SK-N-SH treated with all-trans-retinoic acid at 6 μM for 48 hours (cell line): ENCODE data around the gene C11orf68.

Experiments
- ATAC-seq: fragments of 200-7000 bp; cut with Tn5 transposase; 3 replicates; pipeline ENCODE4 v1.9.1; 2020; ENCODE audit warnings: mild to moderate bottlenecking, moderate library complexity
- ARNTL ChIP-seq: fragments of 450-650 bp; formaldehyde crosslinking; IDR thresholded peaks from 2 replicates; pipeline ENCODE4 v1.5.0; 2020; ENCODE audit warnings: low read depth, mild to moderate bottlenecking, moderate library complexity, borderline replicate concordance
- BACH2 ChIP-seq: fragments of 250-450 bp; sonication (Bioruptor Pico); IDR thresholded peaks from 2 replicates; pipeline ENCODE4 v1.9.0; 2021; ENCODE audit warnings: mild to moderate bottlenecking, borderline replicate concordance
- CSRNP3 ChIP-seq: fragments of 250-450 bp; sonication (Bioruptor Pico); IDR thresholded peaks from 2 replicates; pipeline ENCODE4 v1.5.1; 2021; ENCODE audit warnings: mild to moderate bottlenecking, moderate library complexity
- ISL1 ChIP-seq: fragments of 250-450 bp; sonication (Bioruptor Pico); IDR thresholded peaks from 2 replicates; pipeline ENCODE4 v2.1.2; 2022; ENCODE audit warnings: mild to moderate bottlenecking, moderate library complexity
- OSR1 ChIP-seq: fragments of 250-450 bp; sonication (Bioruptor Pico); IDR thresholded peaks from 2 replicates; pipeline ENCODE4 v1.8.0; 2022; ENCODE audit warnings: moderate library complexity, mild to moderate bottlenecking, inconsistent platforms
- PPARA ChIP-seq: fragments of 250-450 bp; sonication (Bioruptor Pico); IDR thresholded peaks from 2 replicates; pipeline ENCODE4 v1.5.0; 2020; ENCODE audit warnings: mild to moderate bottlenecking, borderline replicate concordance
- RARB ChIP-seq: fragments of 250-450 bp; sonication (Bioruptor Pico); IDR thresholded peaks from 2 replicates; pipeline ENCODE4 v1.8.0; 2021; ENCODE audit warnings: mild to moderate bottlenecking, moderate library complexity
- SNAI2 ChIP-seq: fragments of 250-450 bp; sonication (Bioruptor Pico); IDR thresholded peaks from 2 replicates; pipeline ENCODE4 v1.5.0; 2020; ENCODE audit warnings: mild to moderate bottlenecking, moderate library complexity
- TCF4 ChIP-seq: fragments of 250-450 bp; sonication (Bioruptor Pico); IDR thresholded peaks from 2 replicates; pipeline ENCODE4 v1.8.0; 2021; ENCODE audit warnings: mild to moderate bottlenecking, moderate library complexity, borderline replicate concordance
- ZFP3 ChIP-seq: fragments of 250-450 bp; sonication (Bioruptor Pico); IDR thresholded peaks from 2 replicates; pipeline ENCODE4 v1.5.0; 2020; ENCODE audit warnings: mild to moderate bottlenecking, moderate library complexity
- ZFP30 ChIP-seq: fragments of 450-650 bp; formaldehyde crosslinking; IDR thresholded peaks from 2 replicates; pipeline ENCODE4 v1.5.0; 2022; ENCODE audit warnings: mild to moderate bottlenecking, moderate library complexity
- ZNF565 ChIP-seq: fragments of 450-650 bp; formaldehyde crosslinking; conservative IDR thresholded peaks from 2 replicates; pipeline ENCODE4 v1.5.0; 2020; ENCODE audit warnings: low read depth, mild to moderate bottlenecking, moderate library complexity
- ZNF70 ChIP-seq: fragments of 450-650 bp; formaldehyde crosslinking; IDR thresholded peaks from 2 replicates; pipeline ENCODE4 v1.5.0; 2020; ENCODE audit warnings: mild to moderate bottlenecking, moderate library complexity
- ZNF8 ChIP-seq: fragments of 450-650 bp; formaldehyde crosslinking; IDR thresholded peaks from 2 replicates; pipeline ENCODE4 v1.5.0; 2020; ENCODE audit warnings: mild to moderate bottlenecking, moderate library complexity
- TF ChIP-seq, protein P1 (sequence below): fragments of 250-450 bp; sonication (Bioruptor Pico); IDR thresholded peaks from 2 replicates; pipeline ENCODE4 v1.5.0; 2020; ENCODE audit warnings: mild to moderate bottlenecking, moderate library complexity
- TF ChIP-seq, protein P2 (sequence below): fragments of 250-450 bp; sonication (Bioruptor Pico); IDR thresholded peaks from 2 replicates; pipeline ENCODE4 v1.5.1; 2020; ENCODE audit warnings: low read depth, mild to moderate bottlenecking, moderate library complexity
- TF ChIP-seq, protein P3 (sequence below): fragments of 250-450 bp; sonication (Bioruptor Pico); IDR thresholded peaks from 2 replicates; pipeline ENCODE4 v1.8.0; 2021; ENCODE audit warnings: low read depth, mild to moderate bottlenecking, moderate library complexity, borderline replicate concordance
- TF ChIP-seq, protein P4 (sequence below): fragments of 250-450 bp; sonication (Bioruptor Pico); IDR thresholded peaks from 2 replicates; pipeline ENCODE4 v1.8.0; 2020; ENCODE audit warnings: mild to moderate bottlenecking, moderate library complexity, borderline replicate concordance

Gene C11orf68

DNA sequence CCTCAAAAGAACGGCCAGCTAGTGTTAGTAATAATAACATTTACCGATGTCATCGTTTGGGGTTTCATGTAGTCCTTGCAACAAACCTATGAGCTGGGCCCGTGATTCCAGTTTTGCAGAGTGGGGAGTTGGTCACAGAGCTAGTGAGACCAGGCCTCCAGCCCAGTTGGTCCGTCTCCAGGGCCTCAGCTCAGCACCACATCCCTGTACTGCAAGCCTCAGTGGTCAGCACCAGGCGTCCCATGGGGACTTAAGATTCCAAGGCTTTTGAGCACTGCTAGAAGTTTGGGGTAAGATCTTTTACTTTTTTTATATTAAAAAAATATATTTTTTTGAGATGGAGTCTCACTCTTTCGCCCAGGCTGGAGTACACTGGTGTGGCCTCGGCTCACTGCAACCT is 25.3 kb upstream of the C11orf68 start:
- no peak for ATAC-seq
- TF ChIP-seq, protein P1, sequence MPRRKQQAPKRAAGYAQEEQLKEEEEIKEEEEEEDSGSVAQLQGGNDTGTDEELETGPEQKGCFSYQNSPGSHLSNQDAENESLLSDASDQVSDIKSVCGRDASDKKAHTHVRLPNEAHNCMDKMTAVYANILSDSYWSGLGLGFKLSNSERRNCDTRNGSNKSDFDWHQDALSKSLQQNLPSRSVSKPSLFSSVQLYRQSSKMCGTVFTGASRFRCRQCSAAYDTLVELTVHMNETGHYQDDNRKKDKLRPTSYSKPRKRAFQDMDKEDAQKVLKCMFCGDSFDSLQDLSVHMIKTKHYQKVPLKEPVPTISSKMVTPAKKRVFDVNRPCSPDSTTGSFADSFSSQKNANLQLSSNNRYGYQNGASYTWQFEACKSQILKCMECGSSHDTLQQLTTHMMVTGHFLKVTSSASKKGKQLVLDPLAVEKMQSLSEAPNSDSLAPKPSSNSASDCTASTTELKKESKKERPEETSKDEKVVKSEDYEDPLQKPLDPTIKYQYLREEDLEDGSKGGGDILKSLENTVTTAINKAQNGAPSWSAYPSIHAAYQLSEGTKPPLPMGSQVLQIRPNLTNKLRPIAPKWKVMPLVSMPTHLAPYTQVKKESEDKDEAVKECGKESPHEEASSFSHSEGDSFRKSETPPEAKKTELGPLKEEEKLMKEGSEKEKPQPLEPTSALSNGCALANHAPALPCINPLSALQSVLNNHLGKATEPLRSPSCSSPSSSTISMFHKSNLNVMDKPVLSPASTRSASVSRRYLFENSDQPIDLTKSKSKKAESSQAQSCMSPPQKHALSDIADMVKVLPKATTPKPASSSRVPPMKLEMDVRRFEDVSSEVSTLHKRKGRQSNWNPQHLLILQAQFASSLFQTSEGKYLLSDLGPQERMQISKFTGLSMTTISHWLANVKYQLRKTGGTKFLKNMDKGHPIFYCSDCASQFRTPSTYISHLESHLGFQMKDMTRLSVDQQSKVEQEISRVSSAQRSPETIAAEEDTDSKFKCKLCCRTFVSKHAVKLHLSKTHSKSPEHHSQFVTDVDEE (CRISPR knock-in tag), result no peak
- TF ChIP-seq ZFP30 (CRISPR knock-in tag), result no peak
- TF ChIP-seq, protein P2, sequence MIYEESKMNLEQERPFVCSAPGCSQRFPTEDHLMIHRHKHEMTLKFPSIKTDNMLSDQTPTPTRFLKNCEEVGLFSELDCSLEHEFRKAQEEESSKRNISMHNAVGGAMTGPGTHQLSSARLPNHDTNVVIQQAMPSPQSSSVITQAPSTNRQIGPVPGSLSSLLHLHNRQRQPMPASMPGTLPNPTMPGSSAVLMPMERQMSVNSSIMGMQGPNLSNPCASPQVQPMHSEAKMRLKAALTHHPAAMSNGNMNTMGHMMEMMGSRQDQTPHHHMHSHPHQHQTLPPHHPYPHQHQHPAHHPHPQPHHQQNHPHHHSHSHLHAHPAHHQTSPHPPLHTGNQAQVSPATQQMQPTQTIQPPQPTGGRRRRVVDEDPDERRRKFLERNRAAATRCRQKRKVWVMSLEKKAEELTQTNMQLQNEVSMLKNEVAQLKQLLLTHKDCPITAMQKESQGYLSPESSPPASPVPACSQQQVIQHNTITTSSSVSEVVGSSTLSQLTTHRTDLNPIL, result no peak
- TF ChIP-seq BACH2 (CRISPR knock-in tag), result no peak
- TF ChIP-seq, protein P3, sequence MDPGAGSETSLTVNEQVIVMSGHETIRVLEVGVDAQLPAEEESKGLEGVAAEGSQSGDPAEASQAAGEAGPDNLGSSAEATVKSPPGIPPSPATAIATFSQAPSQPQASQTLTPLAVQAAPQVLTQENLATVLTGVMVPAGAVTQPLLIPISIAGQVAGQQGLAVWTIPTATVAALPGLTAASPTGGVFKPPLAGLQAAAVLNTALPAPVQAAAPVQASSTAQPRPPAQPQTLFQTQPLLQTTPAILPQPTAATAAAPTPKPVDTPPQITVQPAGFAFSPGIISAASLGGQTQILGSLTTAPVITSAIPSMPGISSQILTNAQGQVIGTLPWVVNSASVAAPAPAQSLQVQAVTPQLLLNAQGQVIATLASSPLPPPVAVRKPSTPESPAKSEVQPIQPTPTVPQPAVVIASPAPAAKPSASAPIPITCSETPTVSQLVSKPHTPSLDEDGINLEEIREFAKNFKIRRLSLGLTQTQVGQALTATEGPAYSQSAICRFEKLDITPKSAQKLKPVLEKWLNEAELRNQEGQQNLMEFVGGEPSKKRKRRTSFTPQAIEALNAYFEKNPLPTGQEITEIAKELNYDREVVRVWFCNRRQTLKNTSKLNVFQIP (CRISPR knock-in tag), result no peak
- no peak for TF ChIP-seq ISL1

GRCh38 chr11:65942531-65942930 is 23.7 kb upstream of the C11orf68 start:
- TF ChIP-seq ZNF70 (CRISPR knock-in tag), result no peak
- TF ChIP-seq ZNF8 (CRISPR knock-in tag), result no peak
- no peak for TF ChIP-seq PPARA
- TF ChIP-seq ARNTL (CRISPR knock-in tag), result no peak
- TF ChIP-seq ZNF565 (CRISPR knock-in tag), result no peak
- TF ChIP-seq RARB (CRISPR knock-in tag), result no peak
- no peak for ATAC-seq

- peak; percentile 31; the same call in 2 of the 3 replicates for ATAC-seq
- TF ChIP-seq ZNF8 (CRISPR knock-in tag) (no peak), ISL1 (no peak), OSR1 (no peak)
- TF ChIP-seq, protein P3 (CRISPR knock-in tag), result no peak
Observed at GRCh38 chr11:65941720-65942310, 23.0 kb upstream of the C11orf68 start.

- TF ChIP-seq ARNTL (CRISPR knock-in tag) (no peak), ISL1 (no peak), ZFP3 (CRISPR knock-in tag) (no peak), ZFP30 (CRISPR knock-in tag) (no peak), TCF4 (CRISPR knock-in tag) (no peak), SNAI2 (no peak), CSRNP3 (no peak), RARB (CRISPR knock-in tag) (no peak), ZNF8 (CRISPR knock-in tag) (no peak), ZNF70 (CRISPR knock-in tag) (no peak)
- TF ChIP-seq, protein P1 (CRISPR knock-in tag), result no peak
- TF ChIP-seq, protein P4, sequence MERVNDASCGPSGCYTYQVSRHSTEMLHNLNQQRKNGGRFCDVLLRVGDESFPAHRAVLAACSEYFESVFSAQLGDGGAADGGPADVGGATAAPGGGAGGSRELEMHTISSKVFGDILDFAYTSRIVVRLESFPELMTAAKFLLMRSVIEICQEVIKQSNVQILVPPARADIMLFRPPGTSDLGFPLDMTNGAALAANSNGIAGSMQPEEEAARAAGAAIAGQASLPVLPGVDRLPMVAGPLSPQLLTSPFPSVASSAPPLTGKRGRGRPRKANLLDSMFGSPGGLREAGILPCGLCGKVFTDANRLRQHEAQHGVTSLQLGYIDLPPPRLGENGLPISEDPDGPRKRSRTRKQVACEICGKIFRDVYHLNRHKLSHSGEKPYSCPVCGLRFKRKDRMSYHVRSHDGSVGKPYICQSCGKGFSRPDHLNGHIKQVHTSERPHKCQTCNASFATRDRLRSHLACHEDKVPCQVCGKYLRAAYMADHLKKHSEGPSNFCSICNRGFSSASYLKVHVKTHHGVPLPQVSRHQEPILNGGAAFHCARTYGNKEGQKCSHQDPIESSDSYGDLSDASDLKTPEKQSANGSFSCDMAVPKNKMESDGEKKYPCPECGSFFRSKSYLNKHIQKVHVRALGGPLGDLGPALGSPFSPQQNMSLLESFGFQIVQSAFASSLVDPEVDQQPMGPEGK (CRISPR knock-in tag), result no peak
- TF ChIP-seq, protein P2, result no peak
Observed at GRCh38 chr11:65937766-65938165, 18.9 kb upstream of the C11orf68 start.

More at GRCh38 chr11:65937766-65938165, 18.9 kb upstream of the C11orf68 start:
- ATAC-seq, result no peak
